Testis (tissue), 3 donors: ENCODE measurements around the gene COL15A1. TPM values are rescaled to one million over a fixed set of nuclear protein-coding genes. Genes with fewer than 3 reads are reported as not detected.

Source experiments
- DNase-seq: peaks from one replicate; pipeline ENCODE4 v3.0.0-alpha.2; 2019
- H3K27ac ChIP-seq, 2 donors: fragments of 200-600 bp; sonication (generic); one replicate each; pipeline ENCODE4 v1.5.1; 2019
- H3K27me3 ChIP-seq: fragments of 200-600 bp; sonication (generic); one replicate; pipeline ENCODE4 v1.5.1; 2019
- H3K36me3 ChIP-seq: fragments of 200-600 bp; sonication (generic); one replicate; pipeline ENCODE4 v1.5.1; 2017; ENCODE audit warnings: low read depth; ENCODE audit errors: missing control alignments
- H3K4me1 ChIP-seq: fragments of 200-600 bp; sonication (generic); one replicate; pipeline ENCODE4 v1.5.1; 2019
- H3K4me3 ChIP-seq, 2 donors: fragments of 200-600 bp; sonication (generic); one replicate each; pipeline ENCODE4 v1.5.1; 2017 to 2019
- H3K9me3 ChIP-seq: fragments of 200-600 bp; sonication (generic); one replicate; pipeline ENCODE4 v1.5.1; 2017
- POLR2A ChIP-seq: fragments of 450-650 bp; IDR thresholded peaks from one replicate; pipeline ENCODE4 v1.6.1; 2017; ENCODE audit warnings: antibody characterized with exemption, mild to moderate bottlenecking, moderate library complexity
- WGBS, 2 donors: methylation state at CpG; one replicate each; pipeline ENCODE4 v1.1.5; 2018; 5-methylcytosine and 5-hydroxymethylcytosine counted together
- intact Hi-C: fragments of 100-400 bp; cut with DNase I; formaldehyde crosslinking; loops from one replicate; pipeline ENCODE4 v1.15.1; 2023; ENCODE audit warnings: low total_unique reads
- polyA plus RNA-seq: library from polyadenylated mRNA; stranded (reverse); fragments of 350-450 nt; fragmentation: Illumina TruSeq; extraction: RNeasy Lipid Tissue Mini Kit (QIAGEN cat#74804); gene quantifications from one replicate; pipeline ENCODE4 v1.2.3, GENCODE V29; 2014; ENCODE audit warnings: low read depth, low replicate concordance; ENCODE audit not compliant: insufficient read depth
- total RNA-seq, 2 donors: library from RNA; depleted of rRNA; stranded (reverse); fragments of >200 nt; gene quantifications; one replicate each; pipeline ENCODE4 v1.2.3, GENCODE V29; 2016
- TF ChIP-seq, protein P1 (sequence below), 3 experiments: fragments of 450-650 bp in 2 of 3; fragments of 200-600 bp in 1 of 3; sonication (generic) in 1 of 3; IDR thresholded peaks; one replicate each; pipeline ENCODE4 v1.5.1; 2016 to 2019; ENCODE audit warnings: antibody characterized with exemption in 3 of 3, mild to moderate bottlenecking in 2 of 3, moderate library complexity in 1 of 3

Gene COL15A1
- total and polyA plus RNA-seq, 3 donors from 2014 or later = 37.2 to 55.5 (median 49.4) TPM

DNA sequence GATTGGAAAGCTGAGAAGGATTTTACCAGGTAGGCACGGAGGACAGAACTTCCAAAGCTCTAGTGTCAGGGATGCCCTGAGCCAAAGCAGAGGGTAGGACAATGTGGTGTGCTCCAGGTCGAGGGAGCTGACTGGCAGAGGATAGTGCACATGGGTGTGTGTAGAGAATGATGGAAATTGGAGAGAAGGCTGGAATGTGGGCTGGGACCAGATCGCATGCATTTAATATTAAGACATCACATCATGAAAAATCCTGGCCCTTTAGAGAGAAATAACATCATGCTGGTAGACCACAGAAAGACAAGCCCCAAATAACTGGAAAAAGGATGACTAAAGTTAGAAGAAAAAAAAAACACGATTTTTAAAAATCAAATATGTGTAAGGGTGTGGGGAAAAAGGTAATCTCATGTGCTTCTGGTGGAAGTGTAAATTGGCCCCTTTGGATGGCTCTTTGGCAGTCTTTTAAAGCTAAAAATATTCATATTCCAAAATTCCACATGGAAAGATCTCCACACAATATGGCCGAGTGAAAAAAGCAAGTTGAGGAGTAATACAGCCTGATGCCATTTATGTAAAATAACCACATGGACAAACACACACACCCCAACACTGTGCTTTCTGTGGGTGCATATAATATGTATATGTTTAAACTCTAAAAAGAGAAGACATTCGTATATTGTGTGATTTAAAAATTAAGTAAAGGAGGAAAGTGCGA is 94.2 kb downstream of the COL15A1 start:
- H3K36me3 ChIP-seq = no peaks in the 10 kb centered on the region
- no peaks in the 10 kb centered on the region for H3K4me1 ChIP-seq
- intact Hi-C loops = no loop called here
- H3K27ac ChIP-seq = no peak overlapping the region
- no peak for TF ChIP-seq POLR2A
- TF ChIP-seq, protein P1, sequence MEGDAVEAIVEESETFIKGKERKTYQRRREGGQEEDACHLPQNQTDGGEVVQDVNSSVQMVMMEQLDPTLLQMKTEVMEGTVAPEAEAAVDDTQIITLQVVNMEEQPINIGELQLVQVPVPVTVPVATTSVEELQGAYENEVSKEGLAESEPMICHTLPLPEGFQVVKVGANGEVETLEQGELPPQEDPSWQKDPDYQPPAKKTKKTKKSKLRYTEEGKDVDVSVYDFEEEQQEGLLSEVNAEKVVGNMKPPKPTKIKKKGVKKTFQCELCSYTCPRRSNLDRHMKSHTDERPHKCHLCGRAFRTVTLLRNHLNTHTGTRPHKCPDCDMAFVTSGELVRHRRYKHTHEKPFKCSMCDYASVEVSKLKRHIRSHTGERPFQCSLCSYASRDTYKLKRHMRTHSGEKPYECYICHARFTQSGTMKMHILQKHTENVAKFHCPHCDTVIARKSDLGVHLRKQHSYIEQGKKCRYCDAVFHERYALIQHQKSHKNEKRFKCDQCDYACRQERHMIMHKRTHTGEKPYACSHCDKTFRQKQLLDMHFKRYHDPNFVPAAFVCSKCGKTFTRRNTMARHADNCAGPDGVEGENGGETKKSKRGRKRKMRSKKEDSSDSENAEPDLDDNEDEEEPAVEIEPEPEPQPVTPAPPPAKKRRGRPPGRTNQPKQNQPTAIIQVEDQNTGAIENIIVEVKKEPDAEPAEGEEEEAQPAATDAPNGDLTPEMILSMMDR (IDR thresholded peaks at IDR 0.05) = no peak
- no peaks in the 10 kb centered on the region for H3K9me3 ChIP-seq
- DNase-seq = no peak
- no peaks in the 10 kb centered on the region for H3K27me3 ChIP-seq
- H3K4me3 ChIP-seq = no peak overlapping the region
- WGBS, 2 donors = 80 to 88% methylated on average over 7 of the region's 7 CpGs

DNA sequence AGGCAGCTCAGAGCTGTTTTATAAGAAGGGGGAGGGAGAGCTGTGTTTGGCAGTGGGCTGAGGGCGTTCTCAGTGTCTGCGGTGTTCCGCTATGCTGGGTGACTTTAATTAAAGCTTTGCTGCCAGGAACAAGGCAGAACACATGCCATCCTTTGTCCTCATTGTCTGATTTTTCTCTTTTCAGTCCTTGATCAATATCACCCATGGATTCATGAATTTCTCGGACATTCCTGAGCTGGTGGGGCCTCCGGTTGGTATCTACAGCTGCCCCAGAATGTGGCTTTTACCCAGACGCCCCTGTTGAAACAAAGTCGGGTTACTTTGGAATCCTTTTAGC is 94.7 kb downstream of the COL15A1 start:
- Histone ChIP-seq H3K36me3 (no peaks in the 10 kb centered on the region), H3K27me3 (no peaks in the 10 kb centered on the region), H3K9me3 (no peaks in the 10 kb centered on the region), H3K4me3 (no peak overlapping the region), H3K4me1 (no peaks in the 10 kb centered on the region), H3K27ac (no peak overlapping the region)
- intact Hi-C loops = no loop called here
- DNase-seq = no peak
- no peak for TF ChIP-seq POLR2A
- TF ChIP-seq, protein P1 (IDR thresholded peaks at IDR 0.05) = no peak
- 82 to 84% methylated on average over 7 of the region's 7 CpGs for WGBS, 2 donors

DNA sequence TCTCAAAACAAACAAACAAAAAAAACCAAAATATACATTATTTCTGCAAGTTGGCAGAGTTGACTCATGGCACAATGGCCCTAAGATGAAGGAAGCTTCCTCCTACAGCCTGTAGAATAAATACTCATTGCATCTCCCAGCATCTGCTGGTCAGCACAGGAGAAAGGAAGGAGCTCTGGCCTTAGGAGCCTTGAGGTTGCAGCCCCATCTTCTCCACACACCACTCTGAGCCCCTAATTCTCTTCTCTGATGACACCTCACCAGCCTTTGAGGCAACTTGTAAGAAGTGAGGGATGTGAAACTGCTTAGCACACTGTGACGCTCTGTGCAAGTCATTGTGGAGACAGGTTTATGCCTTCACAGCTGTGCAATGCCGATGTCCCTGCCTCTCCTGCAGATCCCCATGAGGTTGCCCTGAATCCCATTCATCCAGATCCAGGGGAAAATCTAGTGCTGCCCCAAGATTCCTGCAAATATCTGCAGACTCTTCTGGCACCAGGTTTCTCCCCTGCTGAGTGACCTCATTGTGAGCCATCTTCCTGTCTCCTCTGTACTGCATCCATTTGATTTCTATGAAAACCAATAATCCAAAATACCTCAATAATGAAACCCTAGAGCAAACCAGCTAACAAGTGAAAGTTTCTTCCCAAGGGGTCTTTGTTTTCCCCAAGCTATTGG is 95.9 kb downstream of the COL15A1 start:
- Histone ChIP-seq H3K27me3 (no peaks in the 10 kb centered on the region), H3K36me3 (no peaks in the 10 kb centered on the region), H3K27ac (no peak overlapping the region), H3K4me3 (no peak overlapping the region), H3K9me3 (no peaks in the 10 kb centered on the region), H3K4me1 (no peaks in the 10 kb centered on the region)
- DNase-seq = no peak
- TF ChIP-seq POLR2A = no peak
- TF ChIP-seq, protein P1 (IDR thresholded peaks at IDR 0.05) = no peak
- WGBS, 2 donors = 76 to 78% methylated on average over 2 of the region's 2 CpGs
- intact Hi-C loops = no loop called here

DNA sequence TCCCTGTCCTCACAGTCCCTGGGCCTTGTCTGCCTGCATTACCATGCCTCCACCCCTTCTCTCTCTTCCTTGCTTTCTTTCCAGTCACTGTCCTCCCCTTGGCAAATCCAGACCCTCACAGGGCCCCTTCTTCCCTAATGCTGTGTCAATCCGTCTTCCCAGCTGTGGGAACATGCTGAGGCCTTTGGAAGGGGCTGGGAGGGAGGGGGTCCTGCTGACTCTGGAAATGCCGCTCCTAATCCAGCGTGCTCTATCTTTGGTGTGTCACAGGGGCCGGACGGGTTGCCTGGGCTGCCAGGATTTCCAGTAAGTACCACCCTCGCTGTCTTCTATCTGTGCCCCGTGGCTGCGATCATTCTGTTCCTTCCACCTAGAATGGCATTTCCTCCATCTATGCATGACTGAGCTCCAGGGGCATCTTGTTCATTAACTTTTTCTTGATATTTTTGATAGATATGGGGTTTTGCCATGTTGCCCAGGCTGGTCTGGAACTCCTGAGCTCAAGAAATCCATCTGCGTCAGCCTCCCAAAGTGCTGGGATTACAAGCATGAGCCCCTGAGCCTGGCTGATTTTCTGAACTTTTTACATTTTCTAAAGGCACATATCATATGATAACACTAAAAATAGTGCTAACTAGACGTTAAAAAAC is 96.7 kb downstream of the COL15A1 start:
- no peak for DNase-seq
- 83 to 89% methylated on average over 10 of the region's 10 CpGs for WGBS, 2 donors
- Histone ChIP-seq H3K4me1 (no peaks in the 10 kb centered on the region), H3K9me3 (no peaks in the 10 kb centered on the region), H3K36me3 (no peaks in the 10 kb centered on the region), H3K27ac (no peak overlapping the region), H3K4me3 (no peak overlapping the region), H3K27me3 (no peaks in the 10 kb centered on the region)
- TF ChIP-seq, protein P1 (IDR thresholded peaks at IDR 0.05) = no peak
- TF ChIP-seq POLR2A = no peak
- intact Hi-C loops = no loop called here
